Measurements from ENCODE around the gene ZBBX.
A peak's percentile ranks its signal among the peaks of the same experiment; 100 is the strongest.
"Not testable (repeated sequence)": the region's sequence is repeated elsewhere in the genome, so short reads cannot be mapped to it uniquely, and the experiment has no call there.

ZBBX gene

DNA sequence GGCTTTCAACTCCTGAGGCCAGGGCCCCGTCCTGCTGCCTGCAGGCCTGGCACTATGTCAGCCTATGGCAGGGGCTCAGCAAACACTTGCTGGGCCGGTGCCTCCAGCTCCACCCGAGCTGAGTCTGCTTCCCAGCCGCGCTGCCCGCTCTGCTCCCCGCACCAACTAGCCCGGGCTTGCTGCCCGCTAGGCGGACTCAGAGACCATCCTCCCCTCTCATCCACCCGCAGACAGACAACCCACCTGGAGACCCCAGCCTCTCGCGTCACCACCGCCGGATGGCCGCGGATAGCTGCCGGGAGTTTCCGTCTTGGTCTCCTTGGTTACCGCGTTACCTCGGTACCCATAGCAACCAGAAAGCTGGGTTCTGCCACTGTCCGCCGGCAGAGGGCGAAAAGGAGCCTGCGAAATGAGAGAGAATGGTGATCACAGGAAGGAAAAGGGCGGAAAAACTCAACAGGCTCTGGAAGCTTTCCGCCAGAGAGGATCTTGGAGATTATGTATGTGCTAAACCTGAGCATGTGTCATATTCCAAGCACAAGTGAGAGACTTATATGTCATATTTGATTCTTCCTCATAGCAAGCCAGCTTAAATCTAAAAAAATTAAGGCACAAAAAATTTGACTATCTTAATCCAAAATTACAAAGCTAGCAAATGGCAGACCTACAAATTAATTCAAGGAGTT is at the start of gene ZBBX:
ZBBX (minus strand) TSS at position 294 of the 686 bp plus-strand sequence. CDS start 7,396 bp downstream, outside the sequence.
- peak within 1 kb of the TSS; percentile 60 for H3K4me3 ChIP-seq (ENCODE audit: low read depth, low read length)
- peak; percentile 29 for DNase-seq (ENCODE audit: low read depth)

- not testable (repeated sequence) for DNase-seq (ENCODE audit: low read depth); H3K4me3 ChIP-seq (ENCODE audit: low read depth, low read length)
Observed at GRCh38 chr3:167426962-167427361, 46.9 kb upstream of the ZBBX start.

GRCh38 chr3:167422396-167422795 is 42.3 kb upstream of the ZBBX start:
- not testable (repeated sequence) for DNase-seq (ENCODE audit: low read depth); H3K4me3 ChIP-seq (ENCODE audit: low read depth, low read length)

DNA sequence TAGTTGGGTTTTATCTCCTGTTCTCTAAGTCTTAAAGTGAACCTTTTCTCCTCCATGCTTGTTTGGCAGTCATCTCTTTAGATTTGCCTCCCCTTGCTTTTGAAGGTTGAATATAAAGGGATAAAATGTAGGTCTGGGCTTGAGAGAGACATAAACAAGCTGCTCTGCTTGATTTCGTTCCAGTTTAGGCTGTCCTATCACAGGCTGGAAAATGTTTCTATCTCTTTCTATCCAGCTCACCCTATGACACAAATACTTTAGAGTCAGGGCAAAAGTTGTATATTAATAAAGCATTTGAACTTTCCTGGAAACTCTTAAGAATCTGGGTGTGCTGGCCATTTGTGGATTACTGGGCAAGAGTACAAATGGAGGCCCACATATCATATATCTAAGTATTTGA is 29.5 kb upstream of the ZBBX start:
- DNase-seq (ENCODE audit: low read depth), result no peak

DNA sequence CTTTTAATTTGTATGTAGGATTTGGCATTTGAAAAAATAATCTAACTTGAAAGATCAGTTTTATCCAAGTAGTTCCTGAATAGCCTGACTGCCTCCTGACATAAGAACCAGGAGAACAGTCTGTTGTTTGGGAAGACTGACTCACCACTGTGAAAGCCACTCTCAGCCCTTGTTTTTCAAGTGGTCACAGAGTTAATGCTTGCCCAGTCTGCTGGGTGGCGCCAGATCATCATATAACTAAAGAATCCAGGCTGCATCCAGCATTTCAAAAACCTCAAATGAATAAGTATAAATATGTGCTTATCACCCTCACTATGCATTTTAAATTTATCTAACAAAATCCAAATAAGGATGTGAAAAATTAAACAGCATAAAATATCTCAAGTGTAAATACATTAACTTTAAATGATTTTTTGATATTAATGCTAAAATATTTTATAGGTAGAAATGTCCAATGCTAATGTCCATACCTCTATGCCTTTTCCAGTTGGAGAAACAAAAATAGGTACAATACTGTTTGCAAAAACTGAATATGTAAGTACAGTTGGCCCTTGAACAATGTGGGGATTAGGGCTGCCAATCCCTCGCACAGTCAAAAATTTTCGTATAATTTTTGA is 26.9 kb upstream of the ZBBX start:
- DNase-seq (ENCODE audit: low read depth), result peak; percentile 18
- no peak overlapping the region for H3K4me3 ChIP-seq (ENCODE audit: low read depth, low read length)

More for the DNA sequence above, 29.5 kb upstream of the ZBBX start:
- no peak overlapping the region for H3K4me3 ChIP-seq (ENCODE audit: low read depth, low read length)

GRCh38 chr3:167397826-167398225 is 17.7 kb upstream of the ZBBX start:
- no peak overlapping the region for H3K4me3 ChIP-seq (ENCODE audit: low read depth, low read length)
- DNase-seq (ENCODE audit: low read depth), result no peak

DNA sequence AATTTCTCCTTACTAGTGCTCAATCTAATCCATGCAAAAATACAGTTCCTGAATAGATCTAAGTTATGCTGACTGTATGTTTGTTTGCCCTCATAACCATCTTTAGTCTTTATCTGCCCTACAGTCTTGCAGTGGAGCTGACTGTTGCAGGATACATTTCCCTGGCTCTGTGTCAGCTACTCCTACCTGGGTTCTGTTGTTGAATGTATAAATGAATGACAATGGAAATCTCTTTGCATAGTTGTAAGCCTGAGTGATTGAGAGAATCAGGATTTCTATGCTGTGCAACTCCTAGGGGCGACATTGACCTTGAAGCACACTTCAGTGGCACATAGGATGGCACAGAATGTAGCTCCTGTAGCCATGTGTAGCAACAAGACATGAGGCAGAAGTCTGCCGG is 16.0 kb upstream of the ZBBX start:
- no peak overlapping the region for H3K4me3 ChIP-seq (ENCODE audit: low read depth, low read length)

DNA sequence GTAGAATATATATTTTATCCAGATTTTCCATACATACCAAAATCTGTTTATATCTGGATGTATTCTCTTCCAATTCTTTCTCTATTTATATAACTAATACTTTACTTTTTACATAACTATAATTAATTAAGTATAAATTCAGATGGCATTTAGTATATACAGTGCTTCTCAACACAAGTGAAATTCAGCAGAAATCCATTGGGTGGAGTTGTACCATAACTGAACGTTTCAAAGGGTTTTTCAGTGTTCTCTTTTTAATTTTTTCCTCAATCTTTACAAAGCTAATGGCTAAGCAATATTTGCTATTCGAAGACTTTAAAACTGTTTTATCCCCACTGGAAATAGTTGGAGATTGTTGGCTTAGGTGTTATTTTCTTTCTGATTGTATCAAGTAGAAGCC is 13.9 kb upstream of the ZBBX start:
- no peak for DNase-seq (ENCODE audit: low read depth)
- H3K4me3 ChIP-seq (ENCODE audit: low read depth, low read length), result no peak overlapping the region

More for the DNA sequence above, 16.0 kb upstream of the ZBBX start:
- DNase-seq (ENCODE audit: low read depth), result no peak

DNA sequence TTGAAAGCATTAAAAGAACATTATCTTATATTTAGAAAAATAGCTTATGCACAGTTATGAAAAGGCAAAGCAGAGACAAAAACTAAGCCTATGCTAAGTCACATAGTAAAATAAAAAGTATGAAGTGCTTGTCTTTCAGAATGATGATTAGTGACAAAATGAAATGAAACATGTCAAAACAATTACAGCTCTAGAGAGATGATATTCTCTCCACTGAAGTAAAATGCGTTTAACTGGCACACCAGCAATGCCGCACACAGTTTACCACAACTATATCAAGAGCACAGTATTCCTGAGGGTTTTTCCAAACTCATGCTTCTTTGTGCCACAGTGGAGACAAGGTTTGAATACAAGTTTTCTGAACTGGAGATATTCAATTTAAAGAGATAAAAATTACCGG is 2.1 kb upstream of the ZBBX start:
- H3K4me3 ChIP-seq (ENCODE audit: low read depth, low read length), result no peak overlapping the region
- no peak for DNase-seq (ENCODE audit: low read depth)

DNA sequence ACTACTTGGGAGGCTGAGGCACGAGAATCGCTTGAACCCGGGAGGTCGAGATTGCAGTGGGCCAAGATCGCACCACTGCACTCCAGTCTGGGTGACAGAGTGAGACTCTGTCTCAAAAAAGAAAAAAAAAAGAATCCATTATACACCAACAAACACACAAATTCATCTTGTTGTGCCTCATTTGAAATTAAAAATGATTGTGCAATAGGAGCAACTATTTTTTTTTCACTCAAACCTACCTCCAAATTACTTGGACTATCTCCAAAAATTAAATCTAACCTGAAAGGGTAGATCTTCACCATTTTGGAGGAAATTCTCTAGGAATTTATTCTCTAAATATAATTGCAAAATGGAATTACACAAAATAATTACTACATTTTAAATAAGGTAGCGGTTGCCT is 4.6 kb downstream of the ZBBX start:
- no peak for DNase-seq (ENCODE audit: low read depth)
- no peak overlapping the region for H3K4me3 ChIP-seq (ENCODE audit: low read depth, low read length)

- no peak overlapping the region for H3K4me3 ChIP-seq (ENCODE audit: low read depth, low read length)
- no peak for DNase-seq (ENCODE audit: low read depth)
Observed at GRCh38 chr3:167372138-167372537, 8.0 kb downstream of the ZBBX start.

GRCh38 chr3:167361948-167362347 is 18.1 kb downstream of the ZBBX start:
- H3K4me3 ChIP-seq (ENCODE audit: low read depth, low read length), result no peak overlapping the region
- no peak for DNase-seq (ENCODE audit: low read depth)

GRCh38 chr3:167361306-167361705 is 18.8 kb downstream of the ZBBX start:
- no peak for DNase-seq (ENCODE audit: low read depth)
- H3K4me3 ChIP-seq (ENCODE audit: low read depth, low read length), result no peak overlapping the region

DNA sequence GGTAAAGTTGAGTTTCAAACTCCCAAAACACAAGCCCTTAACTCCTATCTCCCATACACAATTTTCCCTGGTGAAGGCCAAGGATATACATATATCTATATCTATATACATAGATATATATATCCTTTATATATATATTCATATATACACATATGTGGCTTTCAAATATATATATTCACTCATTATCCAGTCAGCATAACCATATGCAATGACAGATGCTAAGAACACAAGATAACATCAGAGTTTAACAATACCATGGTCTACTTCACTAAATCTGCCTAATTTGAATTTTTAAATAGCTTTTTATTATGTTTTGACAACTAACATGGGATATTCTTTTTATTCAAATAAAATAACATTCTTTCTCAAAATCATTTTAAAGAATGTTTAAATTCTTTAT is 24.7 kb downstream of the ZBBX start:
- DNase-seq (ENCODE audit: low read depth), result no peak
- no peak overlapping the region for H3K4me3 ChIP-seq (ENCODE audit: low read depth, low read length)

DNA sequence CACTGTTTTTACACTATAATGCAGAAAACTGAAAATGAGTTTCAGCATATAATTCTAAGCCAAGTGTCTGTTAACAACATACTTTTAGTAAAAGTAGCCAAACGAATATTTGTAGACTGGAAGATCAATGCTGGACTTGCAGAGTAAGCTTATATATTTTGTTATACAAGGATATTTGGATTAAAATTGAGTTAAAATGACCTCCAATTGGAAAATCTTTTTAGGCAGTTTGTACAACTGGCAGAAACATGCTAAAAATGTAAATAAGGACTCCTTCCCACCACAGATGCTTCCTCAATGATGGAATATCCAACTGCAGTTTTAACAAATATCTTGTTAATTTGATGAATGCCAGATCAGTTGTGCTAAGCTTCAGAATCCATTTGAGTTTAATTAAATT is 25.3 kb downstream of the ZBBX start:
- no peak overlapping the region for H3K4me3 ChIP-seq (ENCODE audit: low read depth, low read length)
- no peak for DNase-seq (ENCODE audit: low read depth)

DNA sequence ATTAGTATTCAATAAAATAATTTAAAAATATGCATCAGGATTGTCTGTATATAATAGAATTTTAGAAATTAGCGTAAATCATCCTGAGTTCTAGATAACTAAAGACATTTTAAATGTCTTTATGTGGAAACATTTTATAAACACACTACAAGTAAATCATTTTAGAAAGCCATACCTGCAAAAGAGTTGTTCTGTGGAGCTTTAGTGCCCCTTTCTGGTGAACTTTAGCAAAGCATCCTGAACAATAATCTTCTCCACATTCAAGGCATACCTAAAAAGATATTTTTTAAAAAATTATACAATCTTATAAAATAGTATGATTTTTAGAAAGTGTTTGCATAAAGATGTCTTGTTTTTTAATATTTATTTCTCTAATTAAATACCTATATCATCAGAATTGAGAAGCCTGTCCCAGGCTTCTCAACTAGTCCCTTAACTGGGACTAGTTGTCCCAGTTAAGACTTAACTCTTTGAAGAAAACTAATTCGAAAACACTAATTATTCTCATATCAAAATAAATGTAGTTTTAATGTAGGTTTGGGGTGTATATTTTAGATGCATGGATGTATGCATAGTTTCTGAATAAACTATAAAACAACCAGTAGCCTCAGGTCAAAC is 29.7 kb downstream of the ZBBX start:
- H3K4me3 ChIP-seq (ENCODE audit: low read depth, low read length), result no peak overlapping the region
- no peak for DNase-seq (ENCODE audit: low read depth)

DNA sequence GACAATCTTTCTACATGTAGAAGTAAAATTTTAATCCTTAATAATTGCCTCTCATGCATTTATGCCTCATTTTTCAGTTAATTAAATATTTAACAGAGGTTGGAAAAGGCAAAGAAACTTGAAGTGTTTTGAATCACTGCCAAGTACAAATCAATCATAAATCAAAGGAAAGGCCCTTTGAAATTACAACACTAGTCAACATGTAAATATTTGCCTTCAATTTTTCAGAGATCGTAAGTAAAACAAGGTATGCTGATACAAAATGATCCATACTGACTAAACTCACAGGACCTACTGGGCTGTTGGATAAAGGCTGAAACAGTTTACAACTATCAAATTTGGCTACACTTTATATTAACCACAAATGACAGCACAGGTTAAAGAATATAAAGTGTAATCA is 33.9 kb downstream of the ZBBX start:
- no peak for DNase-seq (ENCODE audit: low read depth)

GRCh38 chr3:167330993-167331785 is 48.9 kb downstream of the ZBBX start:
- no peak for DNase-seq (ENCODE audit: low read depth)
- no peak overlapping the region for H3K4me3 ChIP-seq (ENCODE audit: low read depth, low read length)

More for the DNA sequence above, 33.9 kb downstream of the ZBBX start:
- H3K4me3 ChIP-seq (ENCODE audit: low read depth, low read length), result no peak overlapping the region

GRCh38 chr3:167323572-167323971 is 56.5 kb downstream of the ZBBX start:
- no peak for DNase-seq (ENCODE audit: low read depth)
- no peak overlapping the region for H3K4me3 ChIP-seq (ENCODE audit: low read depth, low read length)

- no peak for DNase-seq (ENCODE audit: low read depth)
- H3K4me3 ChIP-seq (ENCODE audit: low read depth, low read length), result no peak overlapping the region
Observed at GRCh38 chr3:167318996-167319615, 61.0 kb downstream of the ZBBX start.

Measured in skeletal muscle cell (primary cell).